Gastroesophageal sphincter (tissue), 3 donors: ENCODE data around the gene TTBK1.

Source experiments
- CTCF ChIP-seq, 4 experiments: fragments of 200-600 bp in 2 of 4; fragments of 450-650 bp in 2 of 4; sonication (generic) in 1 of 4; IDR thresholded peaks; one replicate each; pipeline ENCODE4 v1.5.1; 2017 to 2019; ENCODE audit warnings: antibody characterized with exemption in 4 of 4, mild to moderate bottlenecking in 2 of 4, moderate library complexity in 2 of 4
- EP300 ChIP-seq: sonication (generic); formaldehyde crosslinking; IDR thresholded peaks from one replicate; pipeline ENCODE4 v1.6.1; 2017; ENCODE audit warnings: antibody characterized with exemption, mild to moderate bottlenecking
- POLR2AphosphoS5 ChIP-seq: sonication (generic); formaldehyde crosslinking; IDR thresholded peaks from one replicate; pipeline ENCODE4 v1.6.1; 2017; ENCODE audit warnings: antibody characterized with exemption

DNA sequence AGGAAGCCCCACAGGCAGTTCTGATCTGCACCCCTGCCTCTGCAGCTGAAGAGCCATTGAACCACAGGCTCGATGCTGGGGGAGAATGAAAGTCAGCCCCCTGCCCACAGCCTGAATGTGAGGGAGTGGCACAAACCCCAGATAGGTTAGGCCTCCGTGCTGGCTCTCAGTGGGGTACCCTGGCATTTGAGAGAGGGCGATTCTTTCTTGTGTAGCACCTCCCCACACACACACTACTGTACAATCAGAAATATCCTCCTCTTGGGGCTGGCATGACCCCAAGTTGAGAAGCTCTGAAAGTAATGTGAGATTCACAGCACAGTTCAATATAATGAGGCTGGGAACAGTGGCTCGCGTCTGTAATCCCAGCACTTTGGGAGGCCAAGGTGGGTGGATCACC is 17.9 kb downstream of the TTBK1 start:
- TF ChIP-seq CTCF (IDR thresholded peaks at IDR 0.05) (no peak), POLR2AphosphoS5 (no peak), EP300 (no peak)
